Spleen (tissue), 7 donors: ENCODE data around the gene GAS7.

Source experiments
- POLR2A ChIP-seq, 3 donors: fragments of 450-650 bp; IDR thresholded peaks; one replicate each; pipeline ENCODE4 v1.5.1; 2017; ENCODE audit warnings: antibody characterized with exemption in 3 of 3, mild to moderate bottlenecking in 1 of 3
- TF ChIP-seq, protein P1 (sequence below), 11 experiments: fragments of 200-600 bp in 7 of 11; fragments of 450-650 bp in 4 of 11; sonication (generic) in 4 of 11; IDR thresholded peaks in 8 of 11; conservative IDR thresholded peaks in 3 of 11; 1 replicate in 7 of 11; 2 replicates in 4 of 11; pipeline versions ENCODE4 v1.4.0 to v1.8.0; 2016 to 2021; ENCODE audit warnings: antibody characterized with exemption in 11 of 11, inconsistent platforms in 4 of 11, mild to moderate bottlenecking in 1 of 11
- donor health status: DM: no; HTN: no; CAD: no; lungs with moderate emphysema.
- donor health status: DM: no; HTN: no; CAD: no.
- donor health status: DM: no; HTN: no; CAD: no.

DNA sequence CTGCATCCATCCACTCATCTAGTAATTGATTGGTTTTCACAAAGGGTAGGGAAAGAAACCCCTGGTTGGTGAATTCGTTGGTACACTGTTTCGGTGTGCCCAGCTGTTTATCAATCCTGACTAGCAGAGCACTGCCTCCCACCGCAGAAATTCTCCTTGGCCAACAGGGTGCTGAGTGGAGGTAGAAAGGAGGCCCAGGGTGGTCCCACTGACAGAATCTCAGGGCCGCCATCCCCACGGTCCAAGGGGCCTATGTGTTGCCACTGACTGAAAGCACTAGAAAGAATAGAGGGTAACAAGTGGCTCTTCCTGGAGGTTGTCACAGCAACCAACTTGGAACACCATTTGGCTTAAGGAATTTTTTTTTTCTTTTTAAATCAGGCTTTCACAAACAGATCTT lies 284.9 kb downstream of the GAS7 start:
- no peak for TF ChIP-seq POLR2A (IDR thresholded peaks at IDR 0.05)
- TF ChIP-seq, protein P1, sequence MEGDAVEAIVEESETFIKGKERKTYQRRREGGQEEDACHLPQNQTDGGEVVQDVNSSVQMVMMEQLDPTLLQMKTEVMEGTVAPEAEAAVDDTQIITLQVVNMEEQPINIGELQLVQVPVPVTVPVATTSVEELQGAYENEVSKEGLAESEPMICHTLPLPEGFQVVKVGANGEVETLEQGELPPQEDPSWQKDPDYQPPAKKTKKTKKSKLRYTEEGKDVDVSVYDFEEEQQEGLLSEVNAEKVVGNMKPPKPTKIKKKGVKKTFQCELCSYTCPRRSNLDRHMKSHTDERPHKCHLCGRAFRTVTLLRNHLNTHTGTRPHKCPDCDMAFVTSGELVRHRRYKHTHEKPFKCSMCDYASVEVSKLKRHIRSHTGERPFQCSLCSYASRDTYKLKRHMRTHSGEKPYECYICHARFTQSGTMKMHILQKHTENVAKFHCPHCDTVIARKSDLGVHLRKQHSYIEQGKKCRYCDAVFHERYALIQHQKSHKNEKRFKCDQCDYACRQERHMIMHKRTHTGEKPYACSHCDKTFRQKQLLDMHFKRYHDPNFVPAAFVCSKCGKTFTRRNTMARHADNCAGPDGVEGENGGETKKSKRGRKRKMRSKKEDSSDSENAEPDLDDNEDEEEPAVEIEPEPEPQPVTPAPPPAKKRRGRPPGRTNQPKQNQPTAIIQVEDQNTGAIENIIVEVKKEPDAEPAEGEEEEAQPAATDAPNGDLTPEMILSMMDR (IDR thresholded peaks at IDR 0.05 in 8 of 11, conservative IDR thresholded peaks at IDR 0.05 in 3 of 11), result no peak
